ENCODE results near the gene ZBTB42.

Gene ZBTB42

DNA sequence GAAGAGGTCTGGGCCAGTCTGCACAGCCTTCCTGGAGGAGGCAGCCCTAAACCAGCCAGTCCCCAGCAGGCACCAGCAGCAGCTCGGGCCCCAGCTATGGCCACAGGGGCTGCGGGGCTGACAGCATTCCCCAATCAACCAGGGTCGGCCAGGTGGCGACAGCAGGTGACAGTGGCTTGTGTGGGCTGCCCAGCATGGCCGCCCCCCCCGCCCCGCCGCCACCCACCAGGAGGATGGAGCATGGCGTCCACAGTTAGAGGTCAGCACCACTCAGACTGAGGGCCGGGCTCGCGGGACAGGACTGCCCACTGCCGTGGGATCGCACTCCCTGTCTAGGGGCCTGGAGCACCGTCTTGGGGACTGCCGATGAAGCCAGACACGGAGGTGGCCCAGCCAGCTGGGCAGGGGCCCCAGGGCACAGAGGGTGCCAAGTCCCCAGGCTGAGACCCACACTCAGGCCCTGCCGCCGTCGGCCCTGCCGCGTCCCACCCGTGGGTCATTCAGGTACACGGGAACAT, 20.3 kb upstream of the ZBTB42 start:
- H3K4me3 ChIP-seq (ENCODE audit: low read depth, low read length), result no peak overlapping the region
- TF ChIP-seq, protein P1, sequence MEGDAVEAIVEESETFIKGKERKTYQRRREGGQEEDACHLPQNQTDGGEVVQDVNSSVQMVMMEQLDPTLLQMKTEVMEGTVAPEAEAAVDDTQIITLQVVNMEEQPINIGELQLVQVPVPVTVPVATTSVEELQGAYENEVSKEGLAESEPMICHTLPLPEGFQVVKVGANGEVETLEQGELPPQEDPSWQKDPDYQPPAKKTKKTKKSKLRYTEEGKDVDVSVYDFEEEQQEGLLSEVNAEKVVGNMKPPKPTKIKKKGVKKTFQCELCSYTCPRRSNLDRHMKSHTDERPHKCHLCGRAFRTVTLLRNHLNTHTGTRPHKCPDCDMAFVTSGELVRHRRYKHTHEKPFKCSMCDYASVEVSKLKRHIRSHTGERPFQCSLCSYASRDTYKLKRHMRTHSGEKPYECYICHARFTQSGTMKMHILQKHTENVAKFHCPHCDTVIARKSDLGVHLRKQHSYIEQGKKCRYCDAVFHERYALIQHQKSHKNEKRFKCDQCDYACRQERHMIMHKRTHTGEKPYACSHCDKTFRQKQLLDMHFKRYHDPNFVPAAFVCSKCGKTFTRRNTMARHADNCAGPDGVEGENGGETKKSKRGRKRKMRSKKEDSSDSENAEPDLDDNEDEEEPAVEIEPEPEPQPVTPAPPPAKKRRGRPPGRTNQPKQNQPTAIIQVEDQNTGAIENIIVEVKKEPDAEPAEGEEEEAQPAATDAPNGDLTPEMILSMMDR (IDR thresholded peaks at IDR 0.05; ENCODE audit: low read depth, low read length), result no peak

DNA sequence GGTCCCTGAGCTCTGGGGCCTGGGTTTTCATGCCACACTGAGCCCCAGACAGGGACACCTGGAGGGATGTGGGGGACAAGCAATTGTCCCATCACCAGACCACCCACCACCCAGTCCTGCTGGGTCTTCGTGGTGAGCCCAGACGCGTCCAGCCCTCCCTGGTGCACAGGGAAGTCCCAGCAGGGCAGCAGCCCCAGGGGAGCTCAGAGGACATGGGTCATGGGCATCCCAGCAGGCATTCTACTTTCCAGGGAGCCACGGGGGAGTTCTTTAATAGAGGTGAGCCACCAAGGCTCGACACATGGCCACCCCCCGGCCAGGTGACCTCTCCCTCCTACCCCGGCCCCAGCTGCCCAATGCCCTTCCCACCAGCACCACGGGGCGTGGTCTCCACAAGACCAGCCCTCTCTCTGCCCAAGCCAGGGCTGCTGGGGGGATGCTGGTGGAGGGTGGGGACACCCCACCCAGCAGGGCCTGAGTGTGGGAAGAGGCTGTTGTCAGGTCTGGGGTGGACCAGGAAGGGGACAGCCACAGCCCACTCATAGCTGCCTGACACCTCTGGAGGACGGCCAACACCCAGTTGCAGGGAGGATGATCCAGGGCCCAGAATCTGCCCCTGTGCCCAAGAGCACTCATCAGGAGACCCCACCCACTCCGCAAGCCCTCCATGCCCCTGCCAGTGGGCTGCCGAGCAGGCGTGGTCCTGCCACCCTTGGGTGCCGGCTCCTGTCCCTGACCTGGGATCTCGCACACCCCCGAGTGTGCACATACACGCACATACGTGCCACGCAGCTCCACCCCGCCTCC, 19.4 kb upstream of the ZBTB42 start:
- TF ChIP-seq, protein P1 (IDR thresholded peaks at IDR 0.05; ENCODE audit: low read depth, low read length), result no peak
- H3K4me3 ChIP-seq (ENCODE audit: low read depth, low read length), result no peak overlapping the region

DNA sequence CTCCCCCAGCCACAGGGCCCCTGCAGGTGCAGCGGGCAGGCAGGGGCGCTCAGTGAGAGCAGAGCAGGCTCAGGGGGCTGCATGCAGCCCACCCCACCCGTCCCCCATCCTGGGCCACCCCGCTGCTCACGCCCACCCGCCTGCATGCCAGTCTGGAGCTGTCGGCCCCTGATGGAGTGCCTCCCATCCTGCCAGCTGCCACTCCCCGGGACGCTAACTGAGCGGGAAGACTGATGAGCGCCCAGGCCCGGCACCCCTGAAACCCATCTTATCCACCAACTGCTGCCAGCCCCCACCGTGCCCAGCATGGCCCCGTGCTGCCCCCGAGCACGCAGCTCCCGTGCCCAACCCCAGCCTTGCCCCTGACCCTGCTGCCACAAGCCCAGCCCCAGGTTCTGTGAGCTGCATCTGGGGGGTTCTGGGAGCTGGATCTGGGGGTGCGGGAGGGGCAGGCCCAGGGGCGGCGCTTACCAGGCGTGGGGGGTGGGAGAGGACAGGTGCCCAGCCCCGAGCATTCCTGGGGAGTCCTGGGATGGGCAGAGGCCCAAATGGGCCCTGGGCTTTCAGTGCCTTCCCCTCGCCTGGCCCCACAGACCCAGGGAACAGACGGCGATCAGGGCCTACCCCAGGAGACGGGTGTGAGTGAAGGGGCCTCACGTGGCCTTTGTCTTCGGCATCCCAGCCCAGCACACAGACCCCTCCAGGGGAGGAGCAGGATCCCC, 18.7 kb upstream of the ZBTB42 start:
- H3K4me3 ChIP-seq (ENCODE audit: low read depth, low read length), result no peak overlapping the region
- TF ChIP-seq, protein P1 (IDR thresholded peaks at IDR 0.05; ENCODE audit: low read depth, low read length), result no peak

DNA sequence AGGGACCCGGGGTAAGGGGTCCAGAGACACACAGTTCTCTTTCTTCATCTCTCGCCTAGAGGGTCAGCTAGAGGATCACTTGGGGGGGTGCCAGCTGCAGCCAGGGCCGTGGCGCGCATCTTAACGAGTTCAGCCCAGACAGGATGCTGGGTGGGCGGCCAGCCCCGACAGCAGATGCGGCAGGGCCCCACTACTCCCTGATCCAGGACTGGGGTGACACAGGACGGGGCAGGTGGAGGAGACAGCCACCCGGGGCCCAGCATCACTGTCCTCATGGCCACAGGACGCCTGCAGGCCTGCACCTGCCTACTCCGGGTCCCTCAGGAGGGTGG, 18.1 kb upstream of the ZBTB42 start:
- TF ChIP-seq, protein P1 (IDR thresholded peaks at IDR 0.05; ENCODE audit: low read depth, low read length), result no peak

DNA sequence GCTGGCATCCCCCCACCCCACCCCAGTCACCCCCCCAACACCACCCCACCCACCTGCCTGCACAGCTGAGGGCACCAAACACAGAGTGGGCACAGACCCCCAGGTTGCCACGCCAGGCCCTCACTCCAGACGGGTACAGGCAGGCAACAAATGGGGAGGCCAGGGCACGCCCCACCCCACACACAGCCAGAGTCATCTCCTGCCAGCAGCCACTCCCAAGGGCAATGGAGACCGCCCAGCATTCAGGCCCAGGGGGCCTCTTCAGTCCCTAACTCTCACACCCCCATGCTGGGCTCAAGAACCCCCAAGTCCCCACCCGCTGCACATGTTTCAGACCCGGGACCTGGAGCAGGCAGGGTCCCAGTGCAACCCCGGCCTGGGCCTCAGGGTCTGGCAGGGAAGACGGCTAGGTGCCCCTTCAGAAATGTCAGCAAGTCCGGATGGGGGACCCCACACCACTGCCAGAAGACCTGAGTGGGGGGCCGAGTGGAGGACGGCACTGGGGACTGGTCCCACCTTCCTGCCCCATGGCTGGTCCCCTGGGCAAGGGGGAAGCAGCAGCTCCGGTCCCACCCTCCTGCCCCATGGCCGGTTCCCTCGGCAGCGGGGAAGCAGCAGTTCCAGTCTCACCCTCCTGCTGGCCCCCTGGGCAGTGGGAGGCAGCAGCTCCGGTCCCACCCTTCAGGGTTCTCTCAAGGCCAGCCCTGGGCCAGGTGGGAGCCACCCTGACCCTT, 17.2 kb upstream of the ZBTB42 start:
- TF ChIP-seq, protein P1 (IDR thresholded peaks at IDR 0.05; ENCODE audit: low read depth, low read length), result no peak
- no peak overlapping the region for H3K4me3 ChIP-seq (ENCODE audit: low read depth, low read length)

More for the DNA sequence above, 18.1 kb upstream of the ZBTB42 start:
- no peak overlapping the region for H3K4me3 ChIP-seq (ENCODE audit: low read depth, low read length)

DNA sequence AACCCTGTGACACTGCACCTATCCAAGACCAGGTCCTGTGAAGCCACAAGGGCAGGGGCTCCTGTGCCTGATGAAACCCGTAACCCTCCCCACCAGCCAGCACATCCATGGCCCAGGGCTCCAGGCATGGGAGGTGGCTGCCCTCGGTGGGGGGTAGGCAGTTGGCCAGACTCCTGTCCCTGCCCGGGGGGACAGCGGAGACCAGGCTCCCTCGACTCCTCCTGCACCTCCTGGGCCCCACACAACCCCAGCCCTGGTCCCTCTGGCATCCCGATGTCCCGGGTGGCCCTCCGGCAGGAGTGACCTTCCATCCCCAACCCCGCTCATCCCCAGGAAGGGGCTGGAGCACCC, 16.7 kb upstream of the ZBTB42 start:
- TF ChIP-seq, protein P1 (IDR thresholded peaks at IDR 0.05; ENCODE audit: low read depth, low read length), result no peak
- H3K4me3 ChIP-seq (ENCODE audit: low read depth, low read length), result no peak overlapping the region

Data from WI38 (cell line).